Measurements from ENCODE around the gene CSNK1G1.

CSNK1G1 gene

DNA sequence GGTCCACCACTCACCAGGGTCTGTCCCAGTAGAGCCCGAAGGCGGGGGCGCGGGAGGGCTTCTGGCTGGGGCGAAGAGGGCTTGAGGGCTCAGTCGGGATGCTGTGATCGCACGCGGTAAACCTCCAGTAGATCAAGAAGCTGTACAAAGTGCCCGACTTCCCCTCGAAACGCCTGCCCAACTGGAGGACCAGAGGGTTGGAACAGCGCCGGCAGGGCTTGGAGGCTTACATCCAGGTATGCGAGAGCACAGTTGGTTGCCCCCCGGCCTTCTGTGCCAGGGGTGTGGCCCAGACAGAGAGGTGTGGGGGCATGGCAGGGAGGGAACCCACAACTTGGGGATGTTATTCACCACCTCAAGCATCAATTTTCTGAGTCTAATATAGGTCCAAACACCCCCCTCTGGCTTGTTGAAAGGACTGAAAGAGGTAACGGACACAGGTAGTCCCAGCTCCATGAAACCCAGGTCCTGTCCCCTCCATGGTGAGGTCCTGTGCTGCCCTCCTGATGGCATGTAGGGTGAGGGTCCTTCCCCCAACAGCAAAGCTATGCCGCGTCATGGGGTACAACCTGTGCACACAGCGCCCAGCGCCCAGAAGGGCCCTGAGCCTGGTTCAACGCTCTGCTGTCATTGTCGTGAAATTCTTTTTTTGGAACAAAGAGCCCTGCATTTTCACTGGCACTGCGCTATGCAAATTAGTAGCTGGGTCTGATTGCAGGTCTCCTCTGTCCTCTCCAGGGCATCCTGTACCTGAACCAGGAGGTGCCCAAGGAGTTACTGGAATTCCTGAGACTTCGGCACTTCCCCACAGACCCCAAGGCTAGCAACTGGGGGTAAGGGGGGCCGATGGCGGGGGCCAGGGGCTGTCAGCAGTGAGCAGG, 203.2 kb downstream of the CSNK1G1 start:
- DNase-seq = peak; percentile 33
- Histone ChIP-seq H3K27me3 (peaks cover 13% of the 10 kb centered on the region), H3K9me3 (no peaks in the 10 kb centered on the region), H3K36me3 (peaks cover 20% of the 10 kb centered on the region), H3K4me3 (ENCODE audit: low read depth, low read length) (peak overlapping the region; percentile 69), H3K4me1 (no peaks in the 10 kb centered on the region)
- TF ChIP-seq, protein P1, sequence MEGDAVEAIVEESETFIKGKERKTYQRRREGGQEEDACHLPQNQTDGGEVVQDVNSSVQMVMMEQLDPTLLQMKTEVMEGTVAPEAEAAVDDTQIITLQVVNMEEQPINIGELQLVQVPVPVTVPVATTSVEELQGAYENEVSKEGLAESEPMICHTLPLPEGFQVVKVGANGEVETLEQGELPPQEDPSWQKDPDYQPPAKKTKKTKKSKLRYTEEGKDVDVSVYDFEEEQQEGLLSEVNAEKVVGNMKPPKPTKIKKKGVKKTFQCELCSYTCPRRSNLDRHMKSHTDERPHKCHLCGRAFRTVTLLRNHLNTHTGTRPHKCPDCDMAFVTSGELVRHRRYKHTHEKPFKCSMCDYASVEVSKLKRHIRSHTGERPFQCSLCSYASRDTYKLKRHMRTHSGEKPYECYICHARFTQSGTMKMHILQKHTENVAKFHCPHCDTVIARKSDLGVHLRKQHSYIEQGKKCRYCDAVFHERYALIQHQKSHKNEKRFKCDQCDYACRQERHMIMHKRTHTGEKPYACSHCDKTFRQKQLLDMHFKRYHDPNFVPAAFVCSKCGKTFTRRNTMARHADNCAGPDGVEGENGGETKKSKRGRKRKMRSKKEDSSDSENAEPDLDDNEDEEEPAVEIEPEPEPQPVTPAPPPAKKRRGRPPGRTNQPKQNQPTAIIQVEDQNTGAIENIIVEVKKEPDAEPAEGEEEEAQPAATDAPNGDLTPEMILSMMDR (IDR thresholded peaks at IDR 0.05; ENCODE audit: low read depth, low read length) = no peak

DNA sequence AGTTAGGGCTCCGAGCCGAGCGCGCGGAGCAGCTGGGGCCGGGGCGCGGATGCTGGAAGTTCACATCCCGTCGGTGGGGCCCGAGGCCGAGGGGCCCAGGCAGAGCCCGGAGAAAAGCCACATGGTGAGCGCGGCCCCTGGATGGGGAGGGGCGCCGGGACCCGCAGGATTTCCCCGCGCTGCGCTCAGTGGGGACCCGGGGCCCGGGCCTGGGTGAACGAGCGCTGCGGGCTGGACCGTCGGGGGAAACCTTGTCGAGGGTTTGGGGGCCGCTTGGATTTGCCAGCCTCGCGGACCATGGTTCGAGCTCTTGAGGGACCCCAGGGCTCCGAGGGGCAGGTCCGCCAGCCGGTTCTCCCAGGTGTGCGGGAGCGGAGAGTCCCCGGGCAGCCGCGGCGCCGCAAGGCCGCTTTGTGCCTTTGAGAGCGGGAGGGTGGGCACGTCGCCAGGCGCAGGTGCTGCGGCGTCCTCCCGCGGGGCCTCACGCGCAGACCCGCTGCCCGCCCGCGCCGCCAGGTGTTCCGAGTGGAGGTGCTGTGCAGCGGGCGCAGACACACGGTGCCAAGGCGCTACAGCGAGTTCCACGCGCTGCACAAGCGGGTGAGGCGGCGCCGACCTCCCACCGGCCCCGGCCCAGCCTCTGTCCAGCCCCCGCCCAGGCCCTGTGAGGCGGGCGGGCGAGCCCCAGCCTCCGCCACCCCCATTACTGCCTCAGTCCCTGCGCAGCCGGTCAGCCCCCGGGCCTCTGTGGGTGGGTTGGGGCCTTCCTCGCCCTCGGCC, 204.1 kb downstream of the CSNK1G1 start, which contains the start of gene SNX22:
Gene SNX22, plus strand, starts transcription at position 5 of the 780 bp plus-strand sequence. Its CDS starts 45 bp downstream, at position 50.
- Histone ChIP-seq H3K27me3 (peaks cover 13% of the 10 kb centered on the region), H3K9me3 (no peaks in the 10 kb centered on the region), H3K36me3 (peaks cover 11% of the 10 kb centered on the region), H3K4me1 (peaks cover 4% of the 10 kb centered on the region; the same call in 1 of the 2 replicates), H3K4me3 (ENCODE audit: low read depth, low read length) (peak within 1 kb of the TSS; percentile 69)
- TF ChIP-seq, protein P1 (IDR thresholded peaks at IDR 0.05; ENCODE audit: low read depth, low read length) = no peak
- DNase-seq = no peak

DNA sequence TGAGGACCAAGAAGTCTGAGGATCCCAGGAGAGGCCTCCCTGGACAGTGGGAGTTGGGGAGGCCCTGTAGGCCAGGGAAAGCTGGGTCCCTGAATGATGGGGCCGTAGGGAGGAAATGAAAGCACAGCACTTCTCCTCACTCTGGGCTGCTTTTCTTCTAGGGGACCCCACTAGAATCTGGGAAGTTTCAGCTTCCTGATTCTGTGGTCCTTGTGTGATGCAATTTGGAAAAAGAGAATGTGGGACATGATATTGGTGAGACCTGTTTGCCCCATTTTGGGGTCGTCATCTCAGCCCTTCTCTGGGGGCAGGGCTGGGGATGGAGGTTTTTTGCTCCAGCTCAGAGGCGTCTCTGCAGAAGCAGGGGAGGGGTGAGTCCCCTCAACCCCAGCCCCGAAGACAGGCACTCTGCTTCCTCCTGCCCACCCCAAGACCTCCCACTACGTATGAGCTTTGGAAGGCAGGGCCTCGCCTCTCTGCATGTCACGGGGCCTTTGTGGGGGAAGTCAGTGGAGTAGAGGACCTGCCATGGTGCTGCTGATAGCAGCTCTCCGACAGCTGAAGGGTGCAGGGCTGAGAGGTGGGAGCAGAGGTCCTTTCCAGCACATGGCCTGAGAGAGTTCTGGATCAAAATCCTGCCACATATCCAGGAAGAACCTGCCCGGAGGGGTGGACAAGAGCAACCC, 205.9 kb downstream of the CSNK1G1 start:
- no peaks in the 10 kb centered on the region for H3K9me3 ChIP-seq
- TF ChIP-seq, protein P1 (IDR thresholded peaks at IDR 0.05; ENCODE audit: low read depth, low read length) = no peak
- no peak for DNase-seq
- peaks cover 11% of the 10 kb centered on the region for H3K4me1 ChIP-seq
- no peaks in the 10 kb centered on the region; the same call in 1 of the 2 replicates for H3K36me3 ChIP-seq
- H3K27me3 ChIP-seq = peaks cover 13% of the 10 kb centered on the region
- no peak overlapping the region for H3K4me3 ChIP-seq (ENCODE audit: low read depth, low read length)

DNA sequence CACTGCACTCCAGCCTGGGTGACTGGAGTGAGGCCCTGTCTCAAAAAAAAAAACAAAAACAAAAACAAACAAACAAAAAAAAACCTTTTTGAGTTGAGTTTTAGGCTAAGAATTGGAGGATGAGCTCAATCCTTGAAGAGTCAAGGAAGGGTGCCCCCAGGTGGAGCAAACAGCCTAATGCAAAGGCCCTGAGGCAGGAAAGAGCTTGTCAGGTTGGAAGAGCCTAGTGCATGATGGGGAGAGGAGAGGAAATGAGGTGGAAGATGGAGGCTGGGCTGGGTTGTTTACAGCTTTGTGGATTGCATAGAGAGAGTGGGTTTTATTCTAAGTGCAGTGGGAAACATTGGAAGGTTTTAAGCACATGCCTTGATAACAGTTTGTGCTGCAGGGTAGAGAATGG, 206.5 kb downstream of the CSNK1G1 start:
- Histone ChIP-seq H3K9me3 (no peaks in the 10 kb centered on the region), H3K4me3 (ENCODE audit: low read depth, low read length) (no peak overlapping the region), H3K36me3 (peaks cover under 1% of the 10 kb centered on the region; the same call in 1 of the 2 replicates), H3K27me3 (peaks cover 13% of the 10 kb centered on the region), H3K4me1 (peaks cover 11% of the 10 kb centered on the region)
- TF ChIP-seq, protein P1 (IDR thresholded peaks at IDR 0.05; ENCODE audit: low read depth, low read length) = peak; percentile 34
- DNase-seq = no peak

DNA sequence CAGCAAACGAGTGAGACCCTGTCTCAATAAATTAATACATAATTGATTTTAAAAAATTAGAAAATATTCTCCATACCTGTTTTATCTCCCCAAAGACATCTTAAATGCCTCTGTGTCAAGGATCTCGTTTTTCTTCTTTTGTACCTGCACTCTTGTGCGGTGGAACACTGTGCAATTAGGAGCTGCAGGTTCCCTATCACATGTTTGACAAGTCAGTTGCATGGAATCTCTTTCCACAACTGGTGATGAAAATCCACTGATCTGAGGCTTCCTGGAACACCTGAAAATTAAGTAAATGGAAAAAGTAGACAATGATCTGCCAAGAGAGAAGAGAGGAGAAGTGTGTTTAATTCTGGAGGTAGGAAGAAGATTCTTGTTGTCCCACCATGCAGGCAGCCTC, 207.4 kb downstream of the CSNK1G1 start:
- Histone ChIP-seq H3K36me3 (peaks cover 4% of the 10 kb centered on the region; the same call in 1 of the 2 replicates), H3K4me3 (ENCODE audit: low read depth, low read length) (no peak overlapping the region), H3K27me3 (peaks cover 13% of the 10 kb centered on the region), H3K4me1 (peaks cover 11% of the 10 kb centered on the region), H3K9me3 (no peaks in the 10 kb centered on the region)
- no peak for DNase-seq
- TF ChIP-seq, protein P1 (IDR thresholded peaks at IDR 0.05; ENCODE audit: low read depth, low read length) = no peak

All from BE2C (cell line).